ENCODE data around the gene ZFP36L2. TPM values are rescaled to one million over a fixed set of nuclear protein-coding genes. Genes with fewer than 3 reads are reported as not detected.
A peak's percentile ranks its signal among the peaks of the same experiment; 100 is the strongest.

The ZFP36L2 gene
- polyA plus RNA-seq, 2 of the 4 experiments (the other 2 are of a cell fraction), result 10.5 to 17.3 TPM

GRCh38 chr2:43201497-43201896 lies 24.9 kb downstream of the ZFP36L2 start:
- TF ChIP-seq PHF8 (IDR thresholded peaks at IDR 0.05; ENCODE audit: borderline replicate concordance, low read depth) (no peak), EHMT2 (IDR thresholded peaks at IDR 0.05; ENCODE audit: low read depth) (no peak), FOXS1 (CRISPR knock-in tag; IDR thresholded peaks at IDR 0.05) (no peak), FOSL2 (IDR thresholded peaks at IDR 0.05) (no peak), FOSL2 (CRISPR knock-in tag; IDR thresholded peaks at IDR 0.05) (no peak), ESRRA (IDR thresholded peaks at IDR 0.05; ENCODE audit: borderline replicate concordance, low read length) (no peak), ZFP36 (IDR thresholded peaks at IDR 0.05; ENCODE audit: borderline replicate concordance, partially characterized antibody) (no peak), NR3C1 (IDR thresholded peaks at IDR 0.05) (no peak), HOXB13 (CRISPR knock-in tag; IDR thresholded peaks at IDR 0.05; ENCODE audit: low read depth) (no peak), RARB (CRISPR knock-in tag; IDR thresholded peaks at IDR 0.05) (no peak)
- DNase-seq (ENCODE audit: low read depth in 1 of 2, low spot score in 1 of 2), result no peak
- no peaks in the 10 kb centered on the region for H3K9me3 ChIP-seq
- H3K4me1 ChIP-seq, result peaks cover 19% of the 10 kb centered on the region
- ATAC-seq, result no peak
- FAIRE-seq, result no peak
- WGBS (ENCODE audit: missing lambda C conversion rate), result 84% methylated on average over 4 of the region's 4 CpGs
- ChIA-PET POLR2A (no interaction called here), CTCF (interaction anchor here (0.6 to 1.9 kb wide), 5 partner anchors 10 to 226 kb away, joined by 3 to 6 read pairs (median 4); no protein-coding TSS in a partner anchor)
- H3K4me2 ChIP-seq, result no peak overlapping the region
- no peak overlapping the region for H3K4me3 ChIP-seq
- peak overlapping the region in 1 of 2 experiments; percentile 76; a peak in 3 of 6 replicates for H3K27ac ChIP-seq

DNA sequence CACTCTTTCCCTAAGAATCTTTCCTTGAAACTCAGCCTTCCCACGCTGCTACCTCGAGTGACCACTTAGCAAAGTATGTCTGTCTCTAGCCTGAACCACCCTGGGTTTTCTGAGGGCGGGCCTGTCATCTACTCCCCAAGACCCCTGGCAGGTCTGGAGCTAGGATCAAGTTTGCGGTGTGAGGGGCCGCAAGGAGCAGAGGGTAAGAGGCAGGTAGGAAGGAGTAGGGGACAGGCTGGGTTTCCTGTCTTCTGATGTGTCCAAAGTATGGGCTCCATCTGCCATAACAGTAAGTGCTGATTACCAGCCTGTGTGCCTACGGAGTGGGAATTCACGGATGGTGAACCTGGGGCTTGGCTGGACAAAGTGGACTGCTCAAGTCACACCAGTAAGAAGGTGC lies 25.4 kb downstream of the ZFP36L2 start:
- CTCF ChIA-PET, result interaction anchor here (0.9 to 1.9 kb wide), 3 partner anchors 10 to 226 kb away, joined by 3 to 6 read pairs (median 6); no protein-coding TSS in a partner anchor
- no peak for TF ChIP-seq KDM1A (IDR thresholded peaks at IDR 0.05; ENCODE audit: low read depth)
- TF ChIP-seq REST (IDR thresholded peaks at IDR 0.05), result no peak
- ATAC-seq (no peak), FAIRE-seq (no peak), DNase-seq (ENCODE audit: low read depth in 1 of 2, low spot score in 1 of 2) (no peak)
- Histone ChIP-seq H3K4me3 (no peak overlapping the region), H3K27ac (peak overlapping the region in 1 of 2 experiments; percentile 76; a peak in 3 of 6 replicates), H3K9me3 (no peaks in the 10 kb centered on the region), H3K4me2 (no peak overlapping the region), H3K4me1 (peaks cover 19% of the 10 kb centered on the region)
- 92% methylated on average over 7 of the region's 7 CpGs for WGBS (ENCODE audit: missing lambda C conversion rate)
- POLR2A ChIA-PET, result no interaction called here

DNA sequence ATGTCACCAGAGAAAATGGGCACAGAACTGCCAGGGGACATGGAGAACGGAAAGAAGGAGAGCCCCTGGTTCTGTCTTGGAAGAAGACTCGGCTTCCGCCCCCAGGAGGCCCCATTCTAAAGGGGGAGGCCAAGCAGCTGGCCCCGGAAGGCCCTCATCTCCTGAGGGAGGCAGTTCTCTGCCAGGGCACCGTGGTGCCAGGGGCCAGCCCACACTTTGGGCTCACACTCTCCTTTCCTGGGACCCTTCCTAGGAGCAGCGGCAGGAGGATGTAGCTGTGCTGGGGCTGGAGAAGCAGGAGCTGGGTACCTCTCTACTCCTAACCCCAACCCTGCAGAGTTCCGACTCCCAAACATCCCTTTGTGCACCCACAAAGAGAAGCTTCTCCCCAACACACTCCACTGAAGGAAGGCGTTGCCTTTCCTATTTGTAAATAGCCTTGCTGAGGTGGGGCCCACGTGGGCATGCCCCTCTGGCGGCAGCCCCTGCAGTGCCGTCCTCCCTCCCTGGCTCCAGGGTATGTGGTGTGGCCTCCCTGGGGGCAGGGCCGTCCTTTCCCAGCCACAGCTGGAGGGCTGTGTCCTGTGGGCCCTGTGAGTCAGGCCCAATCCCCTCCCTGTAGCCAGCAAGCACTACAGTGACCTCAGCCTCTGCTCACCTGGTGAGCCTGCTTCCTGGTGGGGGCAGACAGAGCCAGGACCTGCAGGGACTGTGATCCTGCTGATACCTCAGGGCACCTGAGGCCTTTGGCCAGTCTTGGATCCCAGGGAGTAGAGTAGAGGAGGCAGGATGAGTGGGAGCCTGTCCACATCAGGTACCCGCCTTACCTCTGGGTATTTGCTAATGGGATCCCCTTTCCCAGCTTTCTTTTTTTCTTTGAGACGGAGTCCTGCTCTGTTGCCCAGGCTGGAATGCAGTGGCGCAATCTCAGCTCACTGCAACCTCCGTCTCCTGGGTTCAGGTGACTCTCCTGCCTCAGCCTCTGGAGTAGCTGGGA lies 26.6 kb downstream of the ZFP36L2 start:
- FAIRE-seq, result no peak
- Histone ChIP-seq H3K4me1 (peaks cover 31% of the 10 kb centered on the region), H3K9me3 (no peaks in the 10 kb centered on the region), H3K4me2 (peak overlapping the region; percentile 40), H3K27ac (peak overlapping the region; percentile 56 to 76), H3K4me3 (no peak overlapping the region)
- ATAC-seq, result peak; percentile 33 to 54; a peak in 5 of 6 replicates
- TF ChIP-seq EP300 (IDR thresholded peaks at IDR 0.05) (no peak), ZFP36 (IDR thresholded peaks at IDR 0.05; ENCODE audit: borderline replicate concordance, partially characterized antibody) (no peak), FOSL2 (IDR thresholded peaks at IDR 0.05) (no peak), FOSL2 (CRISPR knock-in tag; IDR thresholded peaks at IDR 0.05) (0 out of 2 replicates have a peak, but pooled peaks have one; percentile 9), POLR2AphosphoS2 (conservative IDR thresholded peaks at IDR 0.05; ENCODE audit: low read length) (no peak)
- POLR2A ChIA-PET, result no interaction called here
- CTCF ChIA-PET, result interaction anchor here (0.5 to 1.7 kb wide), 8 partner anchors 13 to 254 kb away, joined by 3 to 6 read pairs (median 3); no protein-coding TSS in a partner anchor
- WGBS (ENCODE audit: missing lambda C conversion rate), result 74% methylated on average over 15 of the region's 16 CpGs
- peak in 1 of 2 experiments; percentile 44 for DNase-seq (ENCODE audit: low read depth in 1 of 2, low spot score in 1 of 2)

Data from A549 (cell line).